Panc1 (cell line): ENCODE measurements around the gene FYB2. TPM values are rescaled to one million over a fixed set of nuclear protein-coding genes. Genes with fewer than 3 reads are reported as not detected.

ENCODE experiments used
- ATAC-seq: fragments of 200-7000 bp; cut with Tn5 transposase; 2 replicates; pipeline ENCODE4 v1.9.1; 2020; ENCODE audit warnings: mild to moderate bottlenecking, moderate library complexity
- Bru-seq: library from RNA; stranded (reverse); fragments of 400-500 nt; gene quantifications from one replicate; lab custom pipeline; 2021; lab: Mats Ljungman, UMichigan
- BruChase-seq, 2 experiments: library from RNA; stranded (reverse); fragments of 400-500 nt; gene quantifications; one replicate each; lab custom pipeline; 2021; lab: Mats Ljungman, UMichigan
- BruUV-seq: library from RNA; stranded (reverse); fragments of 400-500 nt; replicated peaks from 2 replicates; lab custom pipeline; 2021; lab: Mats Ljungman, UMichigan
- CTCF ChIA-PET: fragments of 300-600 bp; sonication (Branson Sonifier 250); formaldehyde crosslinking; loops from one replicate; lab custom pipeline; 2022; ENCODE audit warnings: antibody characterized with exemption; lab: Charles Lee
- POLR2A ChIA-PET: fragments of 300-600 bp; sonication (Branson Sonifier 250); formaldehyde crosslinking; loops from one replicate; lab custom pipeline; 2022; ENCODE audit warnings: antibody characterized with exemption; lab: Charles Lee
- DNase-seq: peaks from one replicate; pipeline ENCODE4 v3.0.0-alpha.2; 2010; ENCODE audit warnings: low read depth, low spot score
- H3K27ac ChIP-seq: 2 replicates; pipeline ENCODE4 v1.5.1; 2011; ENCODE audit warnings: mild to moderate bottlenecking, low read length, inconsistent platforms
- H3K27me3 ChIP-seq: fragments of 200-500 bp; sonication (Bioruptor generic); 2 replicates; pipeline ENCODE4 v1.6.0; 2014; ENCODE audit warnings: low read length, inconsistent platforms; ENCODE audit not compliant: control insufficient read depth, insufficient read depth
- H3K36me3 ChIP-seq: fragments of 200-500 bp; sonication (Bioruptor generic); 2 replicates; pipeline ENCODE4 v1.5.1; 2014; ENCODE audit warnings: inconsistent platforms, mild to moderate bottlenecking, low read length, moderate library complexity; ENCODE audit not compliant: control insufficient read depth, insufficient read depth
- H3K4me1 ChIP-seq: 2 replicates; pipeline ENCODE4 v1.5.1; 2011; ENCODE audit warnings: inconsistent platforms, mild to moderate bottlenecking, low read length, moderate library complexity; ENCODE audit not compliant: control insufficient read depth, insufficient read depth
- H3K4me3 ChIP-seq, 2 experiments: 2 replicates each; pipeline ENCODE4 v1.5.1; 2011 to 2012; ENCODE audit warnings: low read depth in 2 of 2, low read length in 2 of 2, mild to moderate bottlenecking in 2 of 2, inconsistent platforms in 1 of 2, moderate library complexity in 1 of 2
- H3K9me3 ChIP-seq: fragments of 200-500 bp; sonication (Bioruptor generic); 2 replicates; pipeline ENCODE4 v1.5.1; 2014; ENCODE audit warnings: low read depth, mild to moderate bottlenecking, inconsistent platforms, low read length, moderate library complexity; ENCODE audit not compliant: control insufficient read depth, insufficient read depth
- POLR2AphosphoS5 ChIP-seq: IDR thresholded peaks from 2 replicates; pipeline ENCODE4 v1.6.1; 2012; ENCODE audit warnings: mild to moderate bottlenecking, low read depth, low read length, moderate library complexity
- REST ChIP-seq, 2 experiments: IDR thresholded peaks; 2 replicates each; pipeline ENCODE4 v1.6.1; 2011 to 2012; ENCODE audit warnings: low read depth in 2 of 2, control low read depth in 1 of 2, low read length in 1 of 2, mild to moderate bottlenecking in 1 of 2, moderate library complexity in 1 of 2; ENCODE audit not compliant: insufficient read depth in 1 of 2
- SIN3A ChIP-seq: IDR thresholded peaks from 2 replicates; pipeline ENCODE4 v1.6.1; 2012; ENCODE audit warnings: low read depth, mild to moderate bottlenecking, low read length, moderate library complexity, borderline replicate concordance; ENCODE audit not compliant: insufficient read depth
- TCF7L2 ChIP-seq: IDR thresholded peaks from 2 replicates; pipeline ENCODE4 v1.6.1; 2011; ENCODE audit warnings: mild to moderate bottlenecking, low read depth, low read length, inconsistent platforms
- in situ Hi-C: cut with HindIII; loops from 2 replicates; pipeline ENCODE4 v1.10.0; 2016; ENCODE audit warnings: low sequenced_read_pairs, low pct_unique_long_range_greater_than_20kb
- intact Hi-C: fragments of 100-400 bp; cut with micrococcal nuclease; formaldehyde crosslinking; loops from one replicate; pipeline ENCODE4 v1.10.0; 2022; ENCODE audit not compliant: unreplicated experiment
- long read RNA-seq: library from polyadenylated mRNA; unstranded; transcript quantifications from one replicate; pipeline ENCODE4 v2.0.0, GENCODE V29; 2021; ENCODE audit not compliant: unreplicated experiment
- polyA plus RNA-seq: library from polyadenylated mRNA; unstranded; fragments of >200 nt; gene quantifications from one replicate; pipeline ENCODE4 v1.2.1, GENCODE V29; 2012; ENCODE audit warnings: missing spikeins; ENCODE audit not compliant: insufficient read length
- total RNA-seq: library from RNA; stranded (reverse); gene quantifications from one replicate; pipeline ENCODE4 v1.2.1, GENCODE V29; 2021; ENCODE audit not compliant: unreplicated experiment
- TF ChIP-seq, protein P1 (sequence below): fragments of 450-650 bp; IDR thresholded peaks from 2 replicates; pipeline ENCODE4 v1.5.1; 2017; ENCODE audit warnings: mild to moderate bottlenecking

FYB2 gene, protein sequence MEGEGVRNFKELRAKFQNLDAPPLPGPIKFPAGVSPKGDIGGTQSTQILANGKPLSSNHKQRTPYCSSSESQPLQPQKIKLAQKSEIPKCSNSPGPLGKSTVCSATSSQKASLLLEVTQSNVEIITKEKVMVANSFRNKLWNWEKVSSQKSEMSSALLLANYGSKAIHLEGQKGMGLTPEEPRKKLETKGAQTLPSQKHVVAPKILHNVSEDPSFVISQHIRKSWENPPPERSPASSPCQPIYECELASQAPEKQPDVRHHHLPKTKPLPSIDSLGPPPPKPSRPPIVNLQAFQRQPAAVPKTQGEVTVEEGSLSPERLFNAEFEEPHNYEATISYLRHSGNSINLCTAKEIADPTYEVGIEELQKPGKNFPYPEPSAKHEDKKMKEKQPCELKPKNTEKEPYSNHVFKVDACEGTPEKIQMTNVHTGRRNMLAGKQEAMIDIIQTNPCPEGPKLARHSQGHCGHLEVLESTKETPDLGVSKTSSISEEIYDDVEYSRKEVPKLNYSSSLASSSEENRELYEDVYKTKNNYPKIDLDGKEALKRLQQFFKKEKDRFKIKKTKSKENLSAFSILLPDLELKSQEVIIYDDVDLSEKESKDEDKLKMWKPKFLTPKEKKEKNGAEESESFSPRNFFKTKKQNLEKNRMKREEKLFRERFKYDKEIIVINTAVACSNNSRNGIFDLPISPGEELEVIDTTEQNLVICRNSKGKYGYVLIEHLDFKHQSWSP
- 0.49 TPM for total RNA-seq
- polyA plus RNA-seq, result not detected
- Bru-seq, nascent RNA, result percentile 21 among the genes with signal in this experiment
- BruChase-seq, experiment 1, labeled RNA remaining after a 2-hour chase, result percentile 20 among the genes with signal in this experiment
- BruChase-seq, experiment 2, labeled RNA remaining after a 6-hour chase, result percentile 14 among the genes with signal in this experiment
- long read RNA-seq, result 0 reads

DNA sequence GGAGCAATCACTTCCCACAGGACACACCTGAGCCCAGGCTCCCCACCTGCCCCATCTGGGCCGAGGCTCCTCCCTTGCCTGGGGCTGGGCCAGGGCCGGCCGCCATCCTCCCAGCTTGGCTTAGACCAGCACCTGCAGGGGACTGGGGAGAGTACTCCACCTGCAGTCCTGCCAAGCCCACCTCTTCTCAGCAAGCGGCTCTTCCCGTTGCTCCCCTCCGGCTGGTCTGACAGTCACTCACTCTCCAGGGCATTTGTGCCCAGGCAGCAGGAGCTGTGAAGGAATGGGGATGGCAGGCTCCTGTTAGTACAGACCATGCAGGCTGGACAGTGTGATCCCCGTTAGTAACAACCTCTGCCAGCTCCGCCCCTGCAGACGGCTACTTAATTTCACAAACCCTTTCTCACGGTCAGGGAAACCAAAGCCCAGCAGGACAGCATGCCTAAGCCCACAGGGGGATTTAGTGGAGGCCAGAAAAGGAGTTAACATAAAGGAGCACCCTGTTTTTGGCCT, at the start of gene FYB2:
TSS of gene FYB2 (minus strand) at position 18 of the 513 bp plus-strand sequence. CDS start 114 bp downstream, outside the sequence.
- DNase-seq (no peak), ATAC-seq (peak; percentile 27)
- peaks cover 4% of the 10 kb centered on the region; the same call in 1 of the 2 replicates for H3K4me1 ChIP-seq
- peaks cover 7% of the 10 kb centered on the region for H3K27me3 ChIP-seq
- in situ Hi-C loops, result no loop called here
- intact Hi-C loops, result no loop called here
- TF ChIP-seq POLR2AphosphoS5 (no peak), SIN3A (no peak), REST (IDR thresholded peaks at IDR 0.05; ENCODE audit: insufficient read depth in 1 of 2, low read depth in 2 of 2, low read length in 1 of 2) (no peak), TCF7L2 (no peak)
- TF ChIP-seq, protein P1, sequence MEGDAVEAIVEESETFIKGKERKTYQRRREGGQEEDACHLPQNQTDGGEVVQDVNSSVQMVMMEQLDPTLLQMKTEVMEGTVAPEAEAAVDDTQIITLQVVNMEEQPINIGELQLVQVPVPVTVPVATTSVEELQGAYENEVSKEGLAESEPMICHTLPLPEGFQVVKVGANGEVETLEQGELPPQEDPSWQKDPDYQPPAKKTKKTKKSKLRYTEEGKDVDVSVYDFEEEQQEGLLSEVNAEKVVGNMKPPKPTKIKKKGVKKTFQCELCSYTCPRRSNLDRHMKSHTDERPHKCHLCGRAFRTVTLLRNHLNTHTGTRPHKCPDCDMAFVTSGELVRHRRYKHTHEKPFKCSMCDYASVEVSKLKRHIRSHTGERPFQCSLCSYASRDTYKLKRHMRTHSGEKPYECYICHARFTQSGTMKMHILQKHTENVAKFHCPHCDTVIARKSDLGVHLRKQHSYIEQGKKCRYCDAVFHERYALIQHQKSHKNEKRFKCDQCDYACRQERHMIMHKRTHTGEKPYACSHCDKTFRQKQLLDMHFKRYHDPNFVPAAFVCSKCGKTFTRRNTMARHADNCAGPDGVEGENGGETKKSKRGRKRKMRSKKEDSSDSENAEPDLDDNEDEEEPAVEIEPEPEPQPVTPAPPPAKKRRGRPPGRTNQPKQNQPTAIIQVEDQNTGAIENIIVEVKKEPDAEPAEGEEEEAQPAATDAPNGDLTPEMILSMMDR, result no peak
- CTCF ChIA-PET, result interaction anchor here (0.6 kb wide), 1 partner anchor 1679 kb away, joined by 3 read pairs; no protein-coding TSS in a partner anchor
- no peaks in the 10 kb centered on the region for H3K36me3 ChIP-seq
- no peak within 1 kb of the TSS; a peak in 1 of 4 replicates for H3K4me3 ChIP-seq
- POLR2A ChIA-PET, result no interaction called here
- no peaks in the 10 kb centered on the region for H3K9me3 ChIP-seq
- no TSS peak for BruUV-seq
- 0 out of 2 replicates have a peak within 1 kb of the TSS, but pooled peaks have one; percentile 15 for H3K27ac ChIP-seq

DNA sequence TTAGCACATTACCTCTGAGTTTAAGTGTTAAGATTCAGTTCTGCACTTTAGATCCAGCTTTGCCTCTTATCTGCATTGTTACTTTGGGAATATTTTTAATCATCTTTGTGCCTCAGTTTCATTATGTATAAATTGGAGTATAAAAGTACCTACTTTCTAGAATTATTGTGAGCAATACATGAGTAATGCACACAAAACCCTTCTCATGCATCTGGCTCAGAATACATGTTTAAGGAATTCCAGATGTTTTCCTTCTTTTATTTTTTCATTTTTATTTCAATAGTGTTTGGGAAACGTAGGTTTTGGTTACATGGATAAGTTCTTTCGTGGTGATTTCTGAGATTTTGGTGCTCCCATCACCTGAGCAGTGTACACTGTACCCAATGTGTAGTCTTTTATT, 49.6 kb upstream of the FYB2 start:
- no peaks in the 10 kb centered on the region for H3K4me1 ChIP-seq
- DNase-seq, result no peak
- no peak for TF ChIP-seq REST (IDR thresholded peaks at IDR 0.05; ENCODE audit: insufficient read depth in 1 of 2, low read depth in 2 of 2, low read length in 1 of 2)
- no peak for TF ChIP-seq POLR2AphosphoS5
- no peak for TF ChIP-seq TCF7L2
- no peak for TF ChIP-seq SIN3A
- TF ChIP-seq, protein P1, result no peak
- ChIA-PET CTCF (no interaction called here), POLR2A (no interaction called here)
- ATAC-seq, result no peak
- H3K36me3 ChIP-seq, result no peaks in the 10 kb centered on the region
- H3K27ac ChIP-seq, result no peak overlapping the region
- no peaks in the 10 kb centered on the region; the same call in 1 of the 2 replicates for H3K27me3 ChIP-seq
- intact Hi-C loops (no loop called here), in situ Hi-C loops (no loop called here)
- no peak overlapping the region for H3K4me3 ChIP-seq
- no TSS peak for BruUV-seq
- no peaks in the 10 kb centered on the region for H3K9me3 ChIP-seq
